OCI-LY1 (cell line): ENCODE results near the gene CLRN2.

Experiments used
- CTCF ChIP-seq: fragments of 200-600 bp; sonication (generic), shearing (Covaris generic); IDR thresholded peaks from 2 replicates; pipeline ENCODE4 v1.5.1; 2017; ENCODE audit warnings: mild to moderate bottlenecking, antibody characterized with exemption, low read length, moderate library complexity, mixed read lengths
- EZH2 ChIP-seq: fragments of 200-600 bp; sonication (generic), shearing (Covaris generic); IDR thresholded peaks from 2 replicates; pipeline ENCODE4 v1.8.0; 2017; ENCODE audit warnings: borderline replicate concordance, mixed run types, mild to moderate bottlenecking, antibody characterized with exemption, low read length, moderate library complexity, mixed read lengths

- TF ChIP-seq EZH2 (no peak), CTCF (no peak)
Measured at GRCh38 chr4:17491196-17491595, 23.8 kb upstream of the CLRN2 start.
